Omental fat pad (tissue), 4 donors: ENCODE results near the gene ACOXL. TPM values are rescaled to one million over a fixed set of nuclear protein-coding genes. Genes with fewer than 3 reads are reported as not detected.

Experiments used
- ATAC-seq: fragments of 150-250 bp; one replicate; pipeline ENCODE4 v1.9.1; 2016; ENCODE audit warnings: mild to moderate bottlenecking, moderate library complexity; ENCODE audit not compliant: low FRiP score
- DNase-seq: peaks from one replicate; pipeline ENCODE4 v3.0.0-alpha.2; 2019; ENCODE audit warnings: low spot score
- CTCF ChIP-seq, 3 donors: fragments of 450-650 bp; IDR thresholded peaks; one replicate each; pipeline ENCODE4 v1.5.1; 2016 to 2017; ENCODE audit warnings: antibody characterized with exemption in 3 of 3, mild to moderate bottlenecking in 3 of 3, moderate library complexity in 2 of 3
- total RNA-seq, 4 donors: library from RNA; depleted of rRNA; stranded (reverse); fragments of >200 nt; gene quantifications; one replicate each; pipeline ENCODE4 v1.1.0, GENCODE V29; 2016

Gene ACOXL
- total RNA-seq, 4 donors from 2014 or later, result 0.12 to 0.84 TPM; not detected in 2

- ATAC-seq, result no peak
- DNase-seq, result no peak
- TF ChIP-seq CTCF (IDR thresholded peaks at IDR 0.05), result no peak
These were observed 14.5 kb downstream of the ACOXL start for GRCh38 chr2:110746586-110747521.

- no peak for TF ChIP-seq CTCF (IDR thresholded peaks at IDR 0.05)
- DNase-seq (no peak), ATAC-seq (no peak)
These were observed 15.4 kb downstream of the ACOXL start for GRCh38 chr2:110747522-110748488.

- DNase-seq (no peak), ATAC-seq (no peak)
- no peak for TF ChIP-seq CTCF (IDR thresholded peaks at IDR 0.05)
These were observed 16.1 kb downstream of the ACOXL start for GRCh38 chr2:110748489-110748867.

- DNase-seq, result no peak
- no peak for TF ChIP-seq CTCF (IDR thresholded peaks at IDR 0.05)
- ATAC-seq, result no peak
These were observed 19.3 kb downstream of the ACOXL start for GRCh38 chr2:110751642-110752041.

GRCh38 chr2:110752871-110753270 is 20.5 kb downstream of the ACOXL start:
- no peak for TF ChIP-seq CTCF (IDR thresholded peaks at IDR 0.05)
- no peak for ATAC-seq
- DNase-seq, result no peak

GRCh38 chr2:110755491-110756078 is 23.2 kb downstream of the ACOXL start:
- ATAC-seq (no peak), DNase-seq (no peak)
- no peak for TF ChIP-seq CTCF (IDR thresholded peaks at IDR 0.05)
